GM12892 (cell line): ENCODE data around the gene GALNT16.

ENCODE experiments used
- POLR2A ChIP-seq: IDR thresholded peaks from 2 replicates; pipeline ENCODE4 v1.6.1; 2011; ENCODE audit warnings: low read depth, low read length, control low read depth
- POLR2AphosphoS5 ChIP-seq: IDR thresholded peaks from 2 replicates; pipeline ENCODE4 v1.6.1; 2011; ENCODE audit warnings: low read depth, low read length, control low read depth

DNA sequence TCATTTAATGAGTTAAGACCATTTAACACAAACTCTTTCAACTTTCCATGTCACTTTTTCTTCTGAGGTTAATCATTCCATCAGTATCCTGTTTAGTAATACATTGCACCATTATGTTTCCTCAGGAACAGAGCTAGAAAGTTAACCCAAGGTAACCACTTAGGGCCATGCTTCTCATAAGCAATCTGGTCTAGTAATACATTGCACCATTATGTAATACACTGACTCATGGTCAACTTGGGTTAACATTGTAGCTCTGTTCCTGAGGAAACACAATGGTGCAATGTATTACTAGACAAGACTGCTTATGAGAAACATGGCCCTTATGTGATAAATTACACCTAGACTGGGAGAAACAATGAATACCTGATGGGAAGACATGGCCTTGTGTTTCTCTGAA lies 116.5 kb downstream of the GALNT16 start:
- TF ChIP-seq POLR2AphosphoS5 (no peak), POLR2A (no peak; the same call in 1 of the 2 replicates)
